BLaER1 (cell line): ENCODE data around the gene PPP1R10.

ENCODE experiments used
- H3K27ac ChIP-seq: shearing (Covaris generic); formaldehyde crosslinking; 2 replicates; pipeline ENCODE4 v1.8.1; 2022
- H3K27me3 ChIP-seq: shearing (Covaris generic); formaldehyde crosslinking; 2 replicates; pipeline ENCODE4 v1.8.1; 2022
- H3K36me3 ChIP-seq: shearing (Covaris generic); formaldehyde crosslinking; 2 replicates; pipeline ENCODE4 v1.8.1; 2022
- H3K4me1 ChIP-seq: shearing (Covaris generic); formaldehyde crosslinking; 2 replicates; pipeline ENCODE4 v1.8.1; 2022
- H3K4me2 ChIP-seq: shearing (Covaris generic); formaldehyde crosslinking; 2 replicates; pipeline ENCODE4 v1.8.1; 2022
- H3K4me3 ChIP-seq: shearing (Covaris generic); formaldehyde crosslinking; 2 replicates; pipeline ENCODE4 v1.8.1; 2022
- H3K9ac ChIP-seq: shearing (Covaris generic); formaldehyde crosslinking; 2 replicates; pipeline ENCODE4 v1.8.1; 2022
- H3K9me3 ChIP-seq: shearing (Covaris generic); formaldehyde crosslinking; 2 replicates; pipeline ENCODE4 v1.8.1; 2022
- H4K20me1 ChIP-seq: shearing (Covaris generic); formaldehyde crosslinking; 2 replicates; pipeline ENCODE4 v1.8.1; 2022
- Cebpa-rat ChIP-seq: shearing (Covaris generic); IDR thresholded peaks from 2 replicates; pipeline ENCODE4 v1.8.1; 2022

The PPP1R10 gene

GRCh38 chr6:30562470-30563425, 54.3 kb downstream of the PPP1R10 start:
- Histone ChIP-seq H3K27ac (no peak overlapping the region), H3K4me1 (peaks cover 24% of the 10 kb centered on the region), H3K4me2 (no peak overlapping the region), H3K27me3 (no peaks in the 10 kb centered on the region), H3K9ac (no peak overlapping the region), H3K4me3 (no peak overlapping the region), H3K36me3 (peaks cover 39% of the 10 kb centered on the region), H4K20me1 (peaks cover 46% of the 10 kb centered on the region; the same call in 1 of the 2 replicates), H3K9me3 (no peaks in the 10 kb centered on the region)
- no peak for TF ChIP-seq Cebpa-rat

GRCh38 chr6:30560930-30561329, 56.1 kb downstream of the PPP1R10 start:
- Histone ChIP-seq H3K27me3 (no peaks in the 10 kb centered on the region), H3K4me1 (peaks cover 24% of the 10 kb centered on the region), H4K20me1 (peaks cover 48% of the 10 kb centered on the region; the same call in 1 of the 2 replicates), H3K4me2 (no peak overlapping the region), H3K27ac (no peak overlapping the region), H3K9ac (no peak overlapping the region), H3K36me3 (peaks cover 39% of the 10 kb centered on the region), H3K4me3 (no peak overlapping the region), H3K9me3 (no peaks in the 10 kb centered on the region)
- TF ChIP-seq Cebpa-rat: no peak

DNA sequence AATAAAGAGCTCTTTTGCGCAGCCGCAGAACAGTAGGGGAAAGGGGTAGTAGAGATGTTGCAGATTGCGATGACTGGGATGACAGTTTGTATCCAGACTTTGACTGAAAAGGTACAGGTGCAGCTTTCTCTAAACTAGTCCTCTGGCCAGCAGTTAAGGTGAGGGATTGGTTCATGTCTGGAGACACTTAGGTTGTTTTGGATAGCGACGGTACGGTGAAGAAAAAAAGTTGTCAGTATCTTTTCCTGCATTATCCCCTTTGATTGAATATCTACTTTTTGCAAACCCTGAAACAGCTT, 59.4 kb downstream of the PPP1R10 start:
- peak overlapping the region; percentile 90 for H3K4me2 ChIP-seq
- peaks cover 38% of the 10 kb centered on the region for H3K4me1 ChIP-seq
- H3K27ac ChIP-seq: peak overlapping the region; percentile 95
- no peaks in the 10 kb centered on the region for H3K9me3 ChIP-seq
- no peaks in the 10 kb centered on the region for H3K27me3 ChIP-seq
- peak overlapping the region; percentile 90 for H3K9ac ChIP-seq
- H3K36me3 ChIP-seq: peaks cover 43% of the 10 kb centered on the region
- peak overlapping the region; percentile 85 for H3K4me3 ChIP-seq
- TF ChIP-seq Cebpa-rat: no peak
- peaks cover 55% of the 10 kb centered on the region; the same call in 1 of the 2 replicates for H4K20me1 ChIP-seq

DNA sequence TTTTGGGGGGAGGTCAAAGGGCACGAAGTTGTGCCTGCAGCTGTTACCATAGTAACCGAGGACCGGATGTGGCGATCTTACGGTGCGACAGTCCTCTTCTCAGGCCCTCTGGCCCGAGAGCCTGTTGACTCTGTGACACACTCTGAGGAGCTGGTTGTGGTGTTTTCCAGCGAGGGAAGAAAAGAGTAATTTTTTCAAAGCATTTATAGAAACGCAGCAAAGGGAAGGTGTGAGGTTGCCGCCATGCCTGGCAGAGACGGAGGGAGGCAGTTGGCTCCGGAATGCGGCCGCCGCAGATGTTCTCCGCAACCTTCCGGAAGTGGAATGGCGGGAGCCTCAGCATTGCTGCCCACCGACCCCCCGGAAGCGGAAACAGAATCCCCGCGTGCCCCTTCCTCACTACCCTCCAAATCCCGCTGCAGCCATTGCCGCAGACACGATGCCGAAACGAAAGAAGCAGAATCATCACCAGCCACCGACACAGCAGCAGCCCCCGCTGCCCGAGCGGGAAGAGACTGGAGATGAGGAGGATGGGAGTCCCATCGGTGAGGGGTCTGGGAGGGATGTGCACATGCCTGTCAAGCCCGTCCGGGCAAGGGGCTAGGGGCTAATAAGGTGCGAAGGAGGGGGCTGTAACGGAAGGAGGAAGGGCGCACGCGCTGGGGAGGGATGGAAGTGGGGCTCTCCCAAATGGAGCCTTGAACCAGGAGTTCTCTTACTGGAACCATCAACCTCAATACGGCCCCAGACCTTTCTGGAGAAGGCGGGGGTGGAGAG, 59.9 kb downstream of the PPP1R10 start, which contains the start of gene PRR3:
PRR3 (plus strand) TSS at position 390 of the 777 bp plus-strand sequence; CDS start at position 440, 50 bp downstream.
- H3K27me3 ChIP-seq: no peaks in the 10 kb centered on the region
- TF ChIP-seq Cebpa-rat: no peak

GRCh38 chr6:30556066-30556905, 60.8 kb downstream of the PPP1R10 start, which contains the start of gene GNL1:
Gene GNL1 (minus strand): TSS chr6:30556489. CDS start chr6:30556203, 286 bp downstream.
- Histone ChIP-seq H3K27me3 (no peaks in the 10 kb centered on the region), H4K20me1 (peaks cover 46% of the 10 kb centered on the region; the same call in 1 of the 2 replicates), H3K4me3 (peak within 1 kb of the TSS; percentile 85), H3K9me3 (no peaks in the 10 kb centered on the region), H3K36me3 (peaks cover 43% of the 10 kb centered on the region), H3K9ac (peak within 1 kb of the TSS; percentile 90), H3K4me1 (peaks cover 38% of the 10 kb centered on the region), H3K27ac (peak within 1 kb of the TSS; percentile 95), H3K4me2 (peak within 1 kb of the TSS; percentile 90)
- TF ChIP-seq Cebpa-rat: no peak

More for the DNA sequence above, 59.9 kb downstream of the PPP1R10 start, which contains the start of gene PRR3:
- H3K9ac ChIP-seq: peak within 1 kb of the TSS; percentile 90
- H4K20me1 ChIP-seq: peaks cover 54% of the 10 kb centered on the region; the same call in 1 of the 2 replicates
- H3K4me1 ChIP-seq: peaks cover 38% of the 10 kb centered on the region
- peaks cover 43% of the 10 kb centered on the region for H3K36me3 ChIP-seq
- peak within 1 kb of the TSS; percentile 90 for H3K4me2 ChIP-seq
- H3K9me3 ChIP-seq: no peaks in the 10 kb centered on the region
- peak within 1 kb of the TSS; percentile 95 for H3K27ac ChIP-seq
- H3K4me3 ChIP-seq: peak within 1 kb of the TSS; percentile 85

DNA sequence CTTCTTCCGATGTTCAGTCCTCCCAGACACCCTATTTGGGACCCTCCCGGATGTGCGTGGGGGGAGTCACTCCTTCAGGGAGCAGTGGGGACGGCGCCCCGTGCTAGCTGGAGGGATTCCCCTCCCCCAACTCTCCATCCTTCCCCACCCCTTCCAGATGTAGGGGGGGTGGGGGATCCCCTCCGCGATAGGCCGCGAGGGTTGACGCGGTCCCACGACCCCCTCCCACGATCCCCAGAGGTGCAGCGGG, 61.3 kb downstream of the PPP1R10 start:
- H3K9ac ChIP-seq: peak overlapping the region; percentile 90
- H3K4me1 ChIP-seq: peaks cover 38% of the 10 kb centered on the region
- peak overlapping the region; percentile 85 for H3K4me3 ChIP-seq
- no peaks in the 10 kb centered on the region for H3K9me3 ChIP-seq
- peak overlapping the region; percentile 90 for H3K4me2 ChIP-seq
- H3K27me3 ChIP-seq: no peaks in the 10 kb centered on the region
- H3K36me3 ChIP-seq: peaks cover 44% of the 10 kb centered on the region
- no peak for TF ChIP-seq Cebpa-rat
- peaks cover 41% of the 10 kb centered on the region; the same call in 1 of the 2 replicates for H4K20me1 ChIP-seq
- H3K27ac ChIP-seq: peak overlapping the region; percentile 95

DNA sequence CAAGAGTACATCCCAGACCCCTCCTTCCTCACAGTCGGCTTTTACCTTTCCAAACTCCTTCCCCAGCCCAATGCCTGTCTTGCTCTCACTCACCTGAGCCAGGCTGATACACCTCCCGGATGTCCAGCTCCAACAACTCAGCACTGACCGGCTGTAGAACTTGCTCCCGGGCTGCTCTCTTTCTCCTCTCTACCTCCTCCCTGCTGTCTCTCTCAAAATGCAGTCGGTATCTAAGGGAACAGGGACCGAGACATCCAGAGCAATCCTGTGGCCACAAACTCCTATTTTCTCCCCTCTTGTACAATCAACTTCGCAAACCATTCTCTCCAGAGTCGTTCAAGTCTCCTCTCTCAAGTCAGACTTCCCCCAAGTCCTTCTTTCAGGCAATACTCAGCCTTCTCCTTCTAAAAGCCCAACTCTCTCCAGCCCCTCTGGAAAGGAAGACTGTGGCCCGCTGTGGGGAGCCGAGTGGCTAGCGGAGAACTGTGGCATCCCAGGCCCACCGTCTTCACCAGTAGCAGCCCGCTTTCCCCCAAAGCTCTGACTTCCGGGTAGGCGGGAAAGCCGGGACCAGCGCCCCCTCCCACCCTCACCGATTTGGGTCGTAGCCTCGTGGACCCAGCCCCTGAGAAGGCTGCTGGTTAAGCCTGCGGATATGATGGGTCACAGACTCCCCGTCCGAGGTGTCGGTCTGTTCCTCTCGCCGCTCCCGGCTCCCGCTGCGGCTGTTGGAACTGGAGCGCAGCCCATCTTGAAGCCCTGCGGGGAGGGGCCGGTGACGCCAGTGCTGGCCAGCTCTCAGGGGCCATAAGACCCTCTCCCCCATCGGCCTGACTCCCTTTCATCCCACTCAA, 61.9 kb downstream of the PPP1R10 start:
- Histone ChIP-seq H4K20me1 (peaks cover 38% of the 10 kb centered on the region; the same call in 1 of the 2 replicates), H3K4me2 (peak overlapping the region; percentile 90), H3K9ac (peak overlapping the region; percentile 90), H3K4me1 (peaks cover 37% of the 10 kb centered on the region), H3K36me3 (peaks cover 50% of the 10 kb centered on the region), H3K27ac (peak overlapping the region; percentile 95), H3K27me3 (no peaks in the 10 kb centered on the region), H3K4me3 (peak overlapping the region; percentile 85), H3K9me3 (no peaks in the 10 kb centered on the region)
- no peak for TF ChIP-seq Cebpa-rat

GRCh38 chr6:30554404-30554803, 62.6 kb downstream of the PPP1R10 start:
- TF ChIP-seq Cebpa-rat: no peak
- Histone ChIP-seq H3K9ac (peak overlapping the region; percentile 90), H3K4me1 (peaks cover 31% of the 10 kb centered on the region), H3K27me3 (no peaks in the 10 kb centered on the region), H3K27ac (peak overlapping the region; percentile 95; the same call in 1 of the 2 replicates), H3K9me3 (no peaks in the 10 kb centered on the region), H3K4me3 (peak overlapping the region; percentile 85; the same call in 1 of the 2 replicates), H3K36me3 (peaks cover 54% of the 10 kb centered on the region), H4K20me1 (peaks cover 34% of the 10 kb centered on the region; the same call in 1 of the 2 replicates), H3K4me2 (peak overlapping the region; percentile 90)
